GM19395 (cell line): ENCODE measurements around the gene SRPK1.

ENCODE experiments used
- ATAC-seq: cut with Tn5 transposase; IDR thresholded peaks from one replicate; pipeline ENCODE4 v1.9.1; 2021; ENCODE audit warnings: mild to moderate bottlenecking, moderate library complexity; ENCODE audit not compliant: unreplicated experiment

The SRPK1 gene

GRCh38 chr6:35786272-35786671, 134.6 kb downstream of the SRPK1 start:
- no peak for ATAC-seq

- no peak for ATAC-seq
These were observed 136.7 kb downstream of the SRPK1 start for GRCh38 chr6:35784200-35784599.
